ENCODE measurements around the gene TMEM117.
"Not testable (repeated sequence)": the region's sequence is repeated elsewhere in the genome, so short reads cannot be mapped to it uniquely, and the experiment has no call there.

TMEM117 gene

DNA sequence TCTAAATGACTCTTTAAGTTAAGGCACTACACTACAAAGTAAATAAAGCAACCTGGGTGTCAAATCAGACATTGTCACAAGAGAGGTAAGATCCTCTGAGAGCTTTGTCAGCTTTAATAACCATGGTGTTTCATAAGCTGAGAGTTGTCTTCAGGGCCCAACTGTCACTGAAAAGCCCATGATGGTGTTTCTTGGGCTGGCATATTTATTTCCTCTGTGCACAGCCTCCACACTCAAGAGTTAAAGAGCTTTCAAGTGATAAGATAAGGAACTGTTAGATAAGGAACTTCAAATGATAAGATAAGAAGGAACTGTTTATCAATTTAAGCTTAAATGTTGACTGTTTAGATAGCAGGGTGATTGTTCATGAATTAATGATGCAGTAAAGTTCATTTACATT is 495.4 kb downstream of the TMEM117 start:
- no peak for DNase-seq

GRCh38 chr12:44334347-44334746 is 498.5 kb downstream of the TMEM117 start:
- no peak for DNase-seq

DNA sequence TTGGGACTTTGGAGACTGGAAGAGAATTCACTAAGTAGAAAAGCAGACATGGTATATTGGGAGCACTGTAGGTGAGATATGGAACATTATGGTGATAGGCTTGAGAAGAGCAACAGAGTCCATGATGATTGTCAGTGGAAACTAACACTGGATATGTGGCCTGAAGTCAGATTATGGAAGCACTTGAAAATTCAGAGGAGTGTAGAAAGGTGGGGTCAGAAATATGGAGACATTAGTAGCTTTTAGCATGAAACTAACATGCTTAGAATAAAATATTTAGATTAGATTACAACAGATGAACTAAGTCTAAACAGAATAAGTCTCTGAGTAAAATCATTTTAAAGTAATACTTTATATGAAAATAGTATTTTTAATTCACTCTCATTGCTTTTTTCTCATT is 499.1 kb downstream of the TMEM117 start:
- DNase-seq, result no peak

DNA sequence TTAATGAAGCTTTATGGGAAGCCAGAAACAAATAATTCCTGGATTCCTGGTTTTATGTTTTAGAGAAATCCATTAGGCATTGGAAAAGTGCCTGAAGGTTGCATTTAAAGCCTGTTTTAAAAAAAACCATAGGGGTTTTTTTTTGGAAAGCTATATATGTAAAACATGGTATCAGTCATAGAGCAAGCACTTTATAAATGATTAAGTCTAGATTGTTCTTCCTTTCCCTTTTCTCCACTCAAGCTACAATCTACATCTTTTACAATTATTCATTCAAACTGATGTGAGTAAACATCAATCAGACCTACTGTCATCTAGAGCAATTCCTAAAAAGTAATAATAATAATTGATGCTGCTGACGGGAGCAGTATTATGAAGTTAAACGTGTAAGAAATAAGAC is 500.7 kb downstream of the TMEM117 start:
- DNase-seq, result no peak

DNA sequence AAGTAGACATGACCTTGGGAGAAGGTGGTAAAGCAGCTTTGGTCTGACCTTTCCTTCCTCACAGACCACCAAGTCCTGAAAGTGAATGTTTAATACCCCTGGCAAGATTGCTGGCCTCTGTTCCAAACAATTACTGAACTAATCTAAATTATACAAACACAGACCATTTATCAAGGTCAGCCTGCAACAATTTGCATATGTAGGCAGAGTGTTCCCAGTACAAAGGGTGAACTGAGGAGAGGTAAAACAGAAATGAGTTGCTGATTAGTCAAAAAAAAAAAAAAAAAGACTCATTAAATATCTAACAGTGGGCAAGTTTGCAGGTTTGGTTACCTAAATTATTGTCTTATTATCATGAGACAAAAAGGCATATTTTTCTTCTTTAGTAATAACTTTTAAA is 506.5 kb downstream of the TMEM117 start:
- DNase-seq, result no peak

DNA sequence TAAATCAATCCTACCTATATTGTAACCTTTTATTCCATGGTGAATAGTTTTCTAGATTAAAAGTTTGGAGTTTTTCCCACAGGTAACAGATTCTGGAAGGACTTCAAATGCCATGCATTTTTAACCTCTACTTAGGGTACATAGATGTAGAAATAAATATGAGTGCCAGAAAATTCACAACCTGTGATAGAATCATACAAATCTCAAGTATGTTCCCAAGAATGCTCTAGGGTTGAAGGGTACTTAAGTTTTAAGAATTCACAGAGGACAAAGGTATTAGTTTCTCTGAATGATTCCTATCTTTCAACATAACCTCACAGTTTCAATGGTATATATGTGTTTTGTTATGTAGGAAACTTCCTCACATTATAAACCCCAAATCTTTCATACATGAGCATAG is 511.3 kb downstream of the TMEM117 start:
- no peak for DNase-seq

- no peak for DNase-seq
Observed at GRCh38 chr12:44357494-44357893, 521.6 kb downstream of the TMEM117 start.

GRCh38 chr12:44358636-44359035 is 522.8 kb downstream of the TMEM117 start:
- no peak for DNase-seq

DNA sequence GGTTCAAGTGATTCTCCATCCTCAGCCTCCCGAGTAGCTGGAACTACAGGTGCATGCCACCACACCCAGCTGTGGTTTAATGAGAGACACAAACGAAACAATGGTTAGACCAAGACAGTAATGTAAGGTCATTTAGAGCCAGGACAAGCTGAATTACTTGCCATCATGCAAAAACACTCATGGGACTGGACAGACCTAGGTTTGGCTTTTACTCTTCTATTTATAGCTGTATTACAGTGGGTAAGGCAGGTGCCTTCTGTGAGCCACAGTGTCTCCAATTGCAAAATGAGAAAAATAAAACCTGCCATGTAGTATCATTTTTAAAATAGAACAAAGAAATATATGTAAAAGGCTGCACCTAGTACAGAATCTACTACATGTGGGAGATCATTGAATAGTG is 527.1 kb downstream of the TMEM117 start:
- DNase-seq, result no peak

- DNase-seq, result no peak
Observed at GRCh38 chr12:44367136-44367535, 531.3 kb downstream of the TMEM117 start.

- no peak for DNase-seq
Observed at GRCh38 chr12:44367916-44368315, 532.0 kb downstream of the TMEM117 start.

- no peak for DNase-seq
Observed at GRCh38 chr12:44369998-44370397, 534.1 kb downstream of the TMEM117 start.

DNA sequence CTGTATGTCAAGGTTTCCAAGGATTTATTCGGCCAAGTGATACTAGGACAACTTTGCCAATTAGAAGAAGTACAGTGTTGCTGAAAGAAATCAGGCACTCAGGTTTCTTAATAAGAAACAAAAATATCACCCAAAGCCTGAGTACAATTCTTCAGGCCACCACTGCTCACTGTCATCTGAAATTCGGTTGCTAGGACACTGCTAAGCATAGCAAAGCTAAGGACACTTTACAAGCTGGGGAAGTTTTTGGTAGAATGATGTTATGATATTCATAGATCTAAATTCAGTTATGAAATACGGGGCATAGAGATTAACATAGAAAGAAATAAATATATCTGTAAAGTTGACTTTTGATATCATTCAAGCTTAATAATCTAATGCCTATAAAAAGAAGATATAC is 535.1 kb downstream of the TMEM117 start:
- no peak for DNase-seq

GRCh38 chr12:44372259-44372658 is 536.4 kb downstream of the TMEM117 start:
- DNase-seq, result no peak

DNA sequence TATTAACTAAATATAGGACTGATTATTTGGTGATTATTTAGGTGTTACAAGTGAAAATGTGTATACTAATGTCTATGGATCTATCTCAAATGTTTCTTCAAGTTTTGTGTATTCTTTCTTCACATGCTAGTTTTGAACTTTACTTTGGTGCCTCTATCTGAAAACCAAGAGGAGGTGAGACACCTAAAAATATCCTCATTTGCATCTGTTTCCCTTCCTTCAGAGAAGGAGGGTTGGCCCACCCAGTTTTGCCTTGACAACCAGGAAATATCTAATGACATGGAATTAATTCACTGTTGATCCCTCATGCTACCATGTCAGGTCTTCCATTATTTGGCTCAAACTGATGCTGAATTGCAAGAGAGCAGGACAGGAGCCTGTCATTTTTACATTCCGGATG is 539.8 kb downstream of the TMEM117 start:
- DNase-seq, result no peak

DNA sequence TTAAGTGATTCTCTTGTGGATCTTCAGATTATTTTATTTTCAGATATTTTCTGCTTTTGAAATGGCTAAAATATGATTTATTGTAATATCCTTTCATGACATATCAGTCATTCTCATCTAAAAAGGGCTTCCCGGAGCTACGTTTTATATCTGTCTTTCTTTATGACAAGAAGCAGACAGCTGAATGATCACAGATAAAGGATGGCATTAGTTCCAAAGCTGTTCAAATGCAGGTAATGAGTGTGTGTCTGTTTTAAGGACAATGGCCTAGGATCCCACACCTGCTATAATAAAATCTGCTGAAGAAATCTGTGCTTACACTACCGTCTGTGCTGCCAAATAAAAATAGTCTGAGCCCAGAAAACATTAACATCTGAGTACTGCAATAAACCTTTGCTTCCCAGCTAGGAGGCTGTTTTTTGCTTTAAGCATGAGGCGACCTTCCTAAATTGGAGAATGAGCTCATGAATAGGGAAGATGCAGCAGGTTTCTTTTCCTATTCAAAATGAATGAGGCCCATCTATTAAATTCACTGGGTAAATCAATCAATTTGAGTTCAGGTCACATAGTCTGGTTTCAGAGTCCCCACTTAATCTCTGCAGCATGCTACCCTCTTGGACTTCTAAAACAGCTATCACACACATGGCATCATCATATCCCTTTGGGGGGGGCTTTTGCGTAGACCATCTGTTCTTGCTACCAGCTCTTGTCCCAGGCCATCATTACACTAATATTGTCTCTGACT is 541.7 kb downstream of the TMEM117 start:
- no peak for DNase-seq

DNA sequence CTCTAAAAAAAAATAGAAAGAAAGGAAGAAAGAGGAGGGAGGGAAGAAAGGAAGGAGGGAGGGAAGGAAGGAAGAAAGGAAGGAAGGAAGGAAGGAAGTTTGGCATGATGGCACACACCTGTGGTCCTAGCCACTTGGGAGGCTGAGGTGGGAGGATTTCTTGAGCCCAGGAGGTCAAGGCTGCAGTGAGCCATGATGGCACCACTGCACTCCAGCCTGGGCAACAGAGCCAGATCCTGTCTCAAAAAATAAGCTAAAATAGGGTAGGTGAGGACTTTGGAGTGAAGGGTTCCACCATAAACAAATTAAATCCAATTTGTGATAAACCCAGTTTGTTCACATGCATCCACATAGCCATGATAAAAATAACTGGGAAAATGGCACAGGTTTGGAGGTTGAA is 543.2 kb downstream of the TMEM117 start:
- not testable (repeated sequence) for DNase-seq

GRCh38 chr12:44379831-44380230 is 544.0 kb downstream of the TMEM117 start:
- DNase-seq, result no peak

GRCh38 chr12:44380861-44381260 is 545.0 kb downstream of the TMEM117 start:
- no peak for DNase-seq

GRCh38 chr12:44381341-44381740 is 545.5 kb downstream of the TMEM117 start:
- DNase-seq, result no peak

GRCh38 chr12:44384136-44384535 is 548.3 kb downstream of the TMEM117 start:
- DNase-seq, result no peak

- DNase-seq, result no peak
Observed at GRCh38 chr12:44385964-44386363, 550.1 kb downstream of the TMEM117 start.

GRCh38 chr12:44387581-44387980 is 551.7 kb downstream of the TMEM117 start:
- no peak for DNase-seq

DNA sequence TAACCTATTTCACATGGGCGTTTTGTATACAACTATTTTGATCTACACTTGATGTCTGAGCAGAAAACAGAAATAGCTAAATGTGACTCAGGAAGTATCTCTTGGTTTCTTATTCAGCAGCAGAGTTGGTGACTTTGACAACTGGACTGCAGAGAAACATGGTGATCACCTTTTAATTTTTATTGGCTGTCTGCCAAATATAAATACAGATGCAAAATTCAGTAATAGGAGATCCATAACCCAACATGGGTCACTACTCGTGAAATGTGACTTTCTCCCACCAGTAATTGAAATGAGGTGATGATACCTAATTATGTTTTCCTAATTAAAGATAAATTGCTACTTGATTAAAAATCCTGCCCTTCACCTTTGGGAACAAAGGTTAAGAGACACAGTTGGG is 553.2 kb downstream of the TMEM117 start:
- no peak for DNase-seq

DNA sequence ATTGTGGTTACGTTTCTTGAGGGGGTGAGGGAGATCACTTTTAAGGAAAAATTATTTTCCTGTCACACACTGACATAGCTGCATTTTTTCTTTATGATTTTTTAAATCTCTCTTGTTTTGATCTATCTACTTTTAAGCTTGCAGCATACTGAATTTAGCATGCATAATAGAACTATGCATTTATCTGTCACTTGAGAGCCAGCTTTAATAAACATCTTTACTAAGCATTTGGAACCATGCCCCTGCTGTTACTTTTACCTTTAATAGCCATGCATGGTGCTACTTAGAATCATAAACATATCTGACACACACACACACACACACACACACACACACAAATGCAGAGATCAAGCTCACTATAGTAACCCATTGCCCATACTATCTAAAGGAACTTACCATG is 554.0 kb downstream of the TMEM117 start:
- no peak for DNase-seq

Data from stimulated activated CD4-positive, alpha-beta T cell treated with anti-CD3 and anti-CD28 coated beads, Interleukin-12 subunit alpha, Interleukin-12 subunit beta, amount 100 ng/mL, for 4 hours (primary cell).